GM21526 (cell line): ENCODE results near the gene DPH5.
"Not testable (repeated sequence)": the region's sequence is repeated elsewhere in the genome, so short reads cannot be mapped to it uniquely, and the experiment has no call there.

Experiments used
- ATAC-seq: cut with Tn5 transposase; IDR thresholded peaks from one replicate; pipeline ENCODE4 v1.9.1; 2021; ENCODE audit warnings: moderate library complexity; ENCODE audit not compliant: unreplicated experiment, low FRiP score

DPH5 gene

GRCh38 chr1:101025657-101026429 is at the start of gene DPH5:
TSS of gene DPH5 (minus strand) at chr1:101025784. CDS start at chr1:101025443, 341 bp downstream.
- ATAC-seq = peak; percentile 87

GRCh38 chr1:101073836-101074235 is 48.3 kb upstream of the DPH5 start:
- no peak for ATAC-seq

GRCh38 chr1:101071470-101071891 is 45.9 kb upstream of the DPH5 start:
- no peak for ATAC-seq

GRCh38 chr1:101069158-101069557 is 43.6 kb upstream of the DPH5 start:
- ATAC-seq = no peak

- not testable (repeated sequence) for ATAC-seq
Observed at GRCh38 chr1:101066937-101067335, 41.4 kb upstream of the DPH5 start.

- no peak for ATAC-seq
Observed at GRCh38 chr1:101066260-101066936, 40.8 kb upstream of the DPH5 start.

- ATAC-seq = no peak
Observed at GRCh38 chr1:101065575-101065974, 40.0 kb upstream of the DPH5 start.

GRCh38 chr1:101064697-101065096 is 39.1 kb upstream of the DPH5 start:
- no peak for ATAC-seq

- ATAC-seq = no peak
Observed at GRCh38 chr1:101060992-101061391, 35.4 kb upstream of the DPH5 start.

GRCh38 chr1:101059945-101060542 is 34.5 kb upstream of the DPH5 start:
- ATAC-seq = no peak

GRCh38 chr1:101055623-101056022 is 30.0 kb upstream of the DPH5 start:
- ATAC-seq = no peak

- ATAC-seq = peak; percentile 88
Observed at GRCh38 chr1:101051688-101052638, 26.4 kb upstream of the DPH5 start.

- ATAC-seq = no peak
Observed at GRCh38 chr1:101050869-101051268, 25.3 kb upstream of the DPH5 start.

- no peak for ATAC-seq
Observed at GRCh38 chr1:101044749-101045148, 19.2 kb upstream of the DPH5 start.

GRCh38 chr1:101044259-101044658 is 18.7 kb upstream of the DPH5 start:
- no peak for ATAC-seq

GRCh38 chr1:101043776-101044175 is 18.2 kb upstream of the DPH5 start:
- no peak for ATAC-seq

GRCh38 chr1:101041300-101041699 is 15.7 kb upstream of the DPH5 start:
- ATAC-seq = no peak

- no peak for ATAC-seq
Observed at GRCh38 chr1:101040666-101041065, 15.1 kb upstream of the DPH5 start.

GRCh38 chr1:101039245-101039644 is 13.7 kb upstream of the DPH5 start:
- no peak for ATAC-seq

GRCh38 chr1:101037316-101037715 is 11.7 kb upstream of the DPH5 start:
- no peak for ATAC-seq
